ENCODE results near the gene TSPAN1.

Gene TSPAN1

GRCh38 chr1:46160212-46160611, 14.7 kb upstream of the TSPAN1 start:
- no peak for DNase-seq (ENCODE audit: low read depth in 3 of 3, low spot score in 1 of 3)

- peak in 1 of 3 donors; percentile 25 for DNase-seq (ENCODE audit: low read depth in 3 of 3, low spot score in 1 of 3)
Observed at GRCh38 chr1:46166521-46167462, 8.1 kb upstream of the TSPAN1 start.

GRCh38 chr1:46168477-46168876, 6.4 kb upstream of the TSPAN1 start:
- DNase-seq (ENCODE audit: low read depth in 3 of 3, low spot score in 1 of 3): no peak

GRCh38 chr1:46169811-46170454, 5.0 kb upstream of the TSPAN1 start:
- DNase-seq (ENCODE audit: low read depth in 3 of 3, low spot score in 1 of 3): no peak

- no peak for DNase-seq (ENCODE audit: low read depth in 3 of 3, low spot score in 1 of 3)
Observed at GRCh38 chr1:46171351-46171750, 3.5 kb upstream of the TSPAN1 start.

GRCh38 chr1:46171871-46172270, 3.0 kb upstream of the TSPAN1 start:
- no peak for DNase-seq (ENCODE audit: low read depth in 3 of 3, low spot score in 1 of 3)

- no peak for DNase-seq (ENCODE audit: low read depth in 3 of 3, low spot score in 1 of 3)
Observed at GRCh38 chr1:46172321-46172720, 2.6 kb upstream of the TSPAN1 start.

- no peak for DNase-seq (ENCODE audit: low read depth in 3 of 3, low spot score in 1 of 3)
Observed at GRCh38 chr1:46173361-46173856, 1.5 kb upstream of the TSPAN1 start.

- no peak for DNase-seq (ENCODE audit: low read depth in 3 of 3, low spot score in 1 of 3)
Observed at GRCh38 chr1:46175243-46175642, 356 bp downstream of the TSPAN1 start.

GRCh38 chr1:46176211-46176865, 1.5 kb downstream of the TSPAN1 start, which contains the start of gene P3R3URF:
Gene P3R3URF (minus strand): TSS chr1:46176488. CDS start chr1:46176471, 17 bp downstream.
- no peak for DNase-seq (ENCODE audit: low read depth in 3 of 3, low spot score in 1 of 3)

GRCh38 chr1:46179138-46180081, 4.5 kb downstream of the TSPAN1 start:
- peak; percentile 26 to 42 (median 35) for DNase-seq (ENCODE audit: low read depth in 3 of 3, low spot score in 1 of 3)

GRCh38 chr1:46180082-46180616, 5.3 kb downstream of the TSPAN1 start:
- DNase-seq (ENCODE audit: low read depth in 3 of 3, low spot score in 1 of 3): no peak

- no peak for DNase-seq (ENCODE audit: low read depth in 3 of 3, low spot score in 1 of 3)
Observed at GRCh38 chr1:46181343-46182260, 6.7 kb downstream of the TSPAN1 start.

GRCh38 chr1:46183079-46183847, 8.4 kb downstream of the TSPAN1 start:
- DNase-seq (ENCODE audit: low read depth in 3 of 3, low spot score in 1 of 3): no peak

- DNase-seq (ENCODE audit: low read depth in 3 of 3, low spot score in 1 of 3): no peak
Observed at GRCh38 chr1:46183926-46184557, 9.2 kb downstream of the TSPAN1 start.

- DNase-seq (ENCODE audit: low read depth in 3 of 3, low spot score in 1 of 3): peak in 1 of 3 donors; percentile 48
Observed at GRCh38 chr1:46184920-46185658, 10.2 kb downstream of the TSPAN1 start.

GRCh38 chr1:46186076-46186475, 11.2 kb downstream of the TSPAN1 start:
- DNase-seq (ENCODE audit: low read depth in 3 of 3, low spot score in 1 of 3): no peak
